ENCODE data around the gene METTL18. TPM values are rescaled to one million over a fixed set of nuclear protein-coding genes. Genes with fewer than 3 reads are reported as not detected.

METTL18 gene
- 9.6 and 24.4 TPM in 2 replicates for polyA plus RNA-seq

DNA sequence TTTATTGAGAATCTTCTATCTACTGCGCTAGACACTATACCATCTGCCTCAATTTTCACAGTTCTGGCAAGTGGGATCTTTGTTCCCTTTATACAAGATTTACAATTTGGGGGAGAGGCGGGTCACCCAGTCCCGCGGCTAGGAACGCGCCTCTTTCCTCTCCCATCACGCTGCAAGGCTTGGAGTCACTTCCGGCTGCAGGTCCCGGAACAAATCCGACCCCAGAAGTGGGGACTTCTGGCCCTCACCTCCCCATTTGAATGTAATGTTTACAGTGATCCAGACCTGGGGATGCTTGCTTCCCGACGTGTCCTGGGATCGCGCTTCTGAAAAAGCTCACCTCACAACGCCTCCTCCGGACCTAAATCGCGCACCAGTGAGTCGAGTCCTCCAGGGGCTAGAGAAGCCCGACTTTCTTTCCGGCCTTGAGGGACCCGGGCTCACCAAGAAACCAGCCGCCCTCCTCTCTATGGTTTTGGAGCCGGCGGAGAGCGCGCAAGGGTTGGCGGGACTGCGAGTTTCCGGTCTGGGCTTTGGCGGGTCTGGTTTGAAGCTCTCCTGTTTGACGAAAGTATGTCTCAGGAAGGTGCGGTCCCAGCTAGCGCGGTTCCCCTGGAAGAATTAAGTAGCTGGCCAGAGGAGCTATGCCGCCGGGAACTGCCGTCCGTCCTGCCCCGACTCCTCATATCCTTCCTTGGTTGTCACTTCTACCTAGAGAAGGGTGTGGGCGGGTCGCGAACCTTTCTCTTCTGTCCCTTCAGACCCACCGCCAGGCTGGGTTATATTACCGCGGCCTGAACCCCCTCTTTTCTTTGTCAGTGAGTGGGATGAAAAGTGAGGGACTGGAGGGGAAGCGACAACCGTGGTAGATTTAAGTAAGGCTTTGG lies at the start of gene METTL18:
Gene METTL18, minus strand, starts transcription at position 378 of the 887 bp plus-strand sequence. CDS start 1,212 bp downstream, outside the sequence.

Other genes starting within 250 kb of the METTL18 start
- 0.07 and 1.4 TPM in 2 replicates for gene F5, start 208.4 kb downstream of the METTL18 start, polyA plus RNA-seq
- not detected in 2 replicates for gene SELP, start 164.8 kb downstream of the METTL18 start, polyA plus RNA-seq
- not detected in 2 replicates for gene SELL, start 83.3 kb downstream of the METTL18 start, polyA plus RNA-seq
- gene SELE, start 60.8 kb downstream of the METTL18 start, polyA plus RNA-seq = not detected in 2 replicates
- 3.8 and 5.2 TPM in 2 replicates for gene SCYL3, start 99.0 kb upstream of the METTL18 start, polyA plus RNA-seq

Data from Purkinje cell (primary cell).